Liver (tissue), 9 donors: ENCODE results near the gene KDM6A. TPM values are rescaled to one million over a fixed set of nuclear protein-coding genes. Genes with fewer than 3 reads are reported as not detected.

Experiments used
- DNase-seq: peaks from one replicate; pipeline ENCODE4 v3.0.0-alpha.2; 2017; ENCODE audit warnings: low spot score
- H3K27ac ChIP-seq, 2 donors: one replicate each; pipeline ENCODE4 v1.7.0; 2013; ENCODE audit warnings: inconsistent platforms in 2 of 2, low read length in 2 of 2, control low read depth in 1 of 2, low read depth in 1 of 2, mild to moderate bottlenecking in 1 of 2
- H3K27me3 ChIP-seq, 4 donors: one replicate each; pipeline versions ENCODE4 v1.6.1 to v1.7.0; 2013; ENCODE audit warnings: low read length in 3 of 4, inconsistent platforms in 1 of 4, mild to moderate bottlenecking in 1 of 4, moderate library complexity in 1 of 4; ENCODE audit not compliant: control insufficient read depth in 4 of 4, insufficient read depth in 4 of 4
- H3K36me3 ChIP-seq, 4 donors: one replicate each; pipeline versions ENCODE4 v1.6.1 to v1.7.0; 2013; ENCODE audit warnings: low read length in 3 of 4, mild to moderate bottlenecking in 3 of 4, low read depth in 1 of 4, moderate library complexity in 1 of 4; ENCODE audit not compliant: control insufficient read depth in 4 of 4, insufficient read depth in 3 of 4
- H3K4me1 ChIP-seq, 4 donors: one replicate each; pipeline versions ENCODE4 v1.6.1 to v1.7.0; 2013; ENCODE audit warnings: low read length in 3 of 4, mild to moderate bottlenecking in 3 of 4, moderate library complexity in 1 of 4; ENCODE audit not compliant: control insufficient read depth in 4 of 4, insufficient read depth in 4 of 4
- H3K4me3 ChIP-seq, 3 donors: one replicate each; pipeline versions ENCODE4 v1.6.1 to v1.7.0; 2013; ENCODE audit warnings: low read length in 3 of 3, control low read depth in 1 of 3, low read depth in 1 of 3, mild to moderate bottlenecking in 1 of 3
- H3K9ac ChIP-seq, 2 donors: one replicate each; pipeline ENCODE4 v1.7.0; 2013; ENCODE audit warnings: low read length in 2 of 2, mild to moderate bottlenecking in 2 of 2, moderate library complexity in 2 of 2, control low read depth in 1 of 2, low read depth in 1 of 2
- H3K9me3 ChIP-seq, 4 donors: one replicate each; pipeline versions ENCODE4 v1.6.1 to v1.7.0; 2013; ENCODE audit warnings: low read length in 3 of 4; ENCODE audit not compliant: control insufficient read depth in 4 of 4
- ATF3 ChIP-seq: IDR thresholded peaks from 2 replicates; pipeline ENCODE4 v1.6.1; 2016; ENCODE audit warnings: antibody characterized with exemption
- CTCF ChIP-seq: fragments of 150-350 bp; IDR thresholded peaks from 2 replicates; pipeline ENCODE4 v1.5.1; 2017; ENCODE audit warnings: improper control_type of control experiment, low read depth, low read length; ENCODE audit not compliant: missing input control
- EGR1 ChIP-seq, 2 donors: IDR thresholded peaks; 2 replicates each; pipeline ENCODE4 v1.6.1; 2016 to 2018; ENCODE audit warnings: antibody characterized with exemption in 2 of 2, low read depth in 2 of 2
- FOXA1 ChIP-seq: IDR thresholded peaks from 2 replicates; pipeline ENCODE4 v1.6.1; 2016; ENCODE audit warnings: antibody characterized with exemption
- FOXA2 ChIP-seq: IDR thresholded peaks from 2 replicates; pipeline ENCODE4 v1.6.1; 2016; ENCODE audit warnings: antibody characterized with exemption
- GABPA ChIP-seq, 2 donors: IDR thresholded peaks in 1 of 2; conservative IDR thresholded peaks in 1 of 2; 2 replicates each; pipeline ENCODE4 v1.6.1; 2016; ENCODE audit warnings: antibody characterized with exemption in 2 of 2, mild to moderate bottlenecking in 1 of 2, moderate library complexity in 1 of 2
- HNF4A ChIP-seq, 2 donors: conservative IDR thresholded peaks; 2 replicates each; pipeline ENCODE4 v1.6.1; 2016; ENCODE audit warnings: antibody characterized with exemption in 2 of 2, mild to moderate bottlenecking in 2 of 2
- HNF4G ChIP-seq: IDR thresholded peaks from 2 replicates; pipeline ENCODE4 v1.6.1; 2016; ENCODE audit warnings: antibody characterized with exemption
- JUND ChIP-seq, 2 donors: IDR thresholded peaks; 2 replicates each; pipeline ENCODE4 v1.6.1; 2016; ENCODE audit warnings: antibody characterized with exemption in 2 of 2
- MAX ChIP-seq: IDR thresholded peaks from 2 replicates; pipeline ENCODE4 v1.6.1; 2016; ENCODE audit warnings: antibody characterized with exemption
- NR2F2 ChIP-seq: IDR thresholded peaks from 2 replicates; pipeline ENCODE4 v1.6.1; 2016; ENCODE audit warnings: antibody characterized with exemption
- RAD21 ChIP-seq, 2 donors: IDR thresholded peaks; 2 replicates each; pipeline ENCODE4 v1.6.1; 2016; ENCODE audit warnings: antibody characterized with exemption in 2 of 2, mild to moderate bottlenecking in 2 of 2
- REST ChIP-seq: IDR thresholded peaks from 2 replicates; pipeline ENCODE4 v1.6.1; 2016; ENCODE audit warnings: antibody characterized with exemption, mild to moderate bottlenecking
- RXRA ChIP-seq, 2 donors: IDR thresholded peaks; 2 replicates each; pipeline ENCODE4 v1.6.1; 2017 to 2018; ENCODE audit warnings: antibody characterized with exemption in 2 of 2, mild to moderate bottlenecking in 1 of 2
- SP1 ChIP-seq: IDR thresholded peaks from 2 replicates; pipeline ENCODE4 v1.6.1; 2018; ENCODE audit warnings: antibody characterized with exemption, mild to moderate bottlenecking
- TAF1 ChIP-seq: conservative IDR thresholded peaks from 2 replicates; pipeline ENCODE4 v1.6.1; 2016; ENCODE audit warnings: antibody characterized with exemption, mild to moderate bottlenecking
- YY1 ChIP-seq: IDR thresholded peaks from 2 replicates; pipeline ENCODE4 v1.6.1; 2016; ENCODE audit warnings: antibody characterized with exemption, mild to moderate bottlenecking
- ZBTB33 ChIP-seq: IDR thresholded peaks from 2 replicates; pipeline ENCODE4 v1.6.1; 2016; ENCODE audit warnings: antibody characterized with exemption
- WGBS: extraction: QIAGEN DNeasy Blood & Tissue Kit; methylation state at CpG from one replicate; pipeline ENCODE4 v1.1.7; 2013; 5-methylcytosine and 5-hydroxymethylcytosine counted together
- polyA plus RNA-seq, 2 donors: library from polyadenylated mRNA; stranded (reverse) in 1 of 2; unstranded in 1 of 2; fragments of 200-250 nt in 1 of 2; fragments of >200 nt in 1 of 2; fragmentation: Nextera tagmentation in 1 of 2; extraction: Ambion mirVana in 1 of 2; gene quantifications; one replicate each; pipeline versions ENCODE4 v1.2.1 to v1.2.3, GENCODE V29; 2013 to 2015
- total RNA-seq, 2 donors: library from RNA; depleted of rRNA; stranded (reverse); fragments of >200 nt; gene quantifications; one replicate each; pipeline ENCODE4 v1.2.3, GENCODE V29; 2014
- donor health status: healthy.
- donor health status: healthy.
- donor health status: healthy.
- donor health status: healthy.
- donor health status: healthy.

Gene KDM6A
- total and polyA plus RNA-seq, 4 donors: 5.3 to 30.2 (median 18.2) TPM

- TF ChIP-seq ZBTB33 (no peak), RAD21 (IDR thresholded peaks at IDR 0.05) (no peak), CTCF (no peak), RXRA (IDR thresholded peaks at IDR 0.05) (no peak), JUND (IDR thresholded peaks at IDR 0.05) (no peak), EGR1 (IDR thresholded peaks at IDR 0.05; ENCODE audit: low read depth in 2 of 2) (no peak), NR2F2 (no peak), YY1 (no peak), TAF1 (no peak), MAX (no peak), ATF3 (no peak), HNF4A (conservative IDR thresholded peaks at IDR 0.05) (no peak), HNF4G (no peak), FOXA2 (no peak), GABPA (IDR thresholded peaks at IDR 0.05 in 1 of 2, conservative IDR thresholded peaks at IDR 0.05 in 1 of 2) (no peak), REST (no peak), FOXA1 (no peak), SP1 (no peak)
- WGBS: 57% methylated on average over 3 of the region's 3 CpGs
- no peaks in the 10 kb centered on the region for H3K27me3 ChIP-seq
- DNase-seq: no peak
- H3K36me3 ChIP-seq: no peaks in the 10 kb centered on the region
- no peak overlapping the region for H3K4me3 ChIP-seq
- H3K9me3 ChIP-seq: no peaks in the 10 kb centered on the region
- H3K27ac ChIP-seq: no peak overlapping the region
- peaks cover 0 to 7% (median 2%) of the 10 kb centered on the region in 4 donors for H3K4me1 ChIP-seq
- H3K9ac ChIP-seq: no peak overlapping the region
Measured at GRCh38 chrX:44890247-44890646, 17.3 kb downstream of the KDM6A start.
